H1 (cell line): ENCODE measurements around the gene RAPGEF1. TPM values are rescaled to one million over a fixed set of nuclear protein-coding genes. Genes with fewer than 3 reads are reported as not detected.

Experiments
- NANOG ChIP-seq: IDR thresholded peaks from 2 replicates; pipeline ENCODE4 v1.6.1; 2011; ENCODE audit warnings: low read length, low read depth, mild to moderate bottlenecking, inconsistent platforms; ENCODE audit not compliant: insufficient read depth, poor library complexity, severe bottlenecking
- SIRT6 ChIP-seq: IDR thresholded peaks from one replicate; pipeline ENCODE4 v1.7.1; 2012; ENCODE audit warnings: low read length, inconsistent platforms
- TBP ChIP-seq: IDR thresholded peaks from 2 replicates; pipeline ENCODE4 v1.6.1; 2011; ENCODE audit warnings: low read depth, low read length, improper control_type of control experiment
- USF2 ChIP-seq: IDR thresholded peaks from 2 replicates; pipeline ENCODE4 v1.6.1; 2011; ENCODE audit warnings: low read length, improper control_type of control experiment
- polyA plus RNA-seq, 7 experiments: library from polyadenylated mRNA; depleted of rRNA in 3 of 7; stranded (reverse) in 5 of 7; unstranded in 2 of 7; fragments of >200 nt in 5 of 7; fragments of 200-250 nt in 2 of 7; gene quantifications; 1 replicate in 5 of 7; 2 replicates in 1 of 7; 4 replicates in 1 of 7; pipeline versions ENCODE4 v1.2.1 to v1.2.3, GENCODE V29; 2011 to 2013; ENCODE audit warnings: missing spikeins in 2 of 7, mixed read lengths in 2 of 7
- total RNA-seq: library from RNA; stranded (reverse); fragmentation: NEBNext Ultra II Directional; extraction: Animal tissue kit (Norgen Biotek cat#: 25700); gene quantifications from 2 replicates; pipeline ENCODE4 v1.2.1, GENCODE V29; 2021
- TF ChIP-seq, protein P1 (sequence below): IDR thresholded peaks from 2 replicates; pipeline ENCODE4 v1.6.1; 2012; ENCODE audit warnings: low read length, inconsistent platforms

Gene RAPGEF1
- total and polyA plus RNA-seq, 2 of the 8 experiments (the other 6 are each of a cell fraction or from before 2014, with no cell fraction given), result 29.7 to 78.9 TPM

DNA sequence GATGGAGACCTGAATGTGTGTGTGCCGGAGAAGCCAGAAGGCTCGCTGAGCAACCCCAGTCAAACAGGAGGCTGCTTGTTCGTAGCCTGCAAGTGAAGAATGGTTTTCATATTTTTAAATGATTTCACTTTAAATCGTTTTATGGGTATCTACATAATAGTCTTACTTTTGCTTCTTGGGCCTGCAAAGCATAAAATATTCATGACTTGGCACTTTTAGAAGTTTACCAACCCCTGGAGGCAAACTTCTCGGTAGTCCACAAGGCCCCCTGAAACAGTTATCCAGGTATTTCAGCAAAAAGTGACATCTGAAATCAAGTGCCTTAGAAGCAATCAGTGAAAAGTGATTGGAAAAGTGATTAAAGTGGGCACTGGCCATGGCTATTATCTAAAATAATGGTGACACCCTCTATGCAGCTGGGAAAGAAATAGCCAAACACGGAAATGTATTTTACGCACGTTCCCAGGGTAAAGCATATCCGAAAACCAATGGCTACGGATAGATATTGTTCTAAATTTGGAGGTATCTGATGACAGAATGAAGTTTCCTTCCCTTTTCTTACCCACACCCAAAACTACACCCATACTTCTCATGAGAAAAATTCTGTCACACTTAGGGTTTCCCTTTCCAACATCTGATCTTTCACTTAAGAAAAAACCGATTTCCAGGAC is 39.0 kb downstream of the RAPGEF1 start (continued):
- TF ChIP-seq USF2 (no peak), NANOG (no peak), TBP (no peak), SIRT6 (no peak)
- TF ChIP-seq, protein P1, sequence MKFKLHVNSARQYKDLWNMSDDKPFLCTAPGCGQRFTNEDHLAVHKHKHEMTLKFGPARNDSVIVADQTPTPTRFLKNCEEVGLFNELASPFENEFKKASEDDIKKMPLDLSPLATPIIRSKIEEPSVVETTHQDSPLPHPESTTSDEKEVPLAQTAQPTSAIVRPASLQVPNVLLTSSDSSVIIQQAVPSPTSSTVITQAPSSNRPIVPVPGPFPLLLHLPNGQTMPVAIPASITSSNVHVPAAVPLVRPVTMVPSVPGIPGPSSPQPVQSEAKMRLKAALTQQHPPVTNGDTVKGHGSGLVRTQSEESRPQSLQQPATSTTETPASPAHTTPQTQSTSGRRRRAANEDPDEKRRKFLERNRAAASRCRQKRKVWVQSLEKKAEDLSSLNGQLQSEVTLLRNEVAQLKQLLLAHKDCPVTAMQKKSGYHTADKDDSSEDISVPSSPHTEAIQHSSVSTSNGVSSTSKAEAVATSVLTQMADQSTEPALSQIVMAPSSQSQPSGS, result no peak
